CD4-positive, alpha-beta T cell treated with Interleukin-10 for 1 hour (primary cell): Measurements from ENCODE around the gene PDE4C.

Experiments
- DNase-seq: peaks from one replicate; pipeline ENCODE4 v3.0.0-alpha.2; 2020

PDE4C gene

GRCh38 chr19:18194554-18195238, 31.5 kb downstream of the PDE4C start:
- DNase-seq: peak; percentile 46

DNA sequence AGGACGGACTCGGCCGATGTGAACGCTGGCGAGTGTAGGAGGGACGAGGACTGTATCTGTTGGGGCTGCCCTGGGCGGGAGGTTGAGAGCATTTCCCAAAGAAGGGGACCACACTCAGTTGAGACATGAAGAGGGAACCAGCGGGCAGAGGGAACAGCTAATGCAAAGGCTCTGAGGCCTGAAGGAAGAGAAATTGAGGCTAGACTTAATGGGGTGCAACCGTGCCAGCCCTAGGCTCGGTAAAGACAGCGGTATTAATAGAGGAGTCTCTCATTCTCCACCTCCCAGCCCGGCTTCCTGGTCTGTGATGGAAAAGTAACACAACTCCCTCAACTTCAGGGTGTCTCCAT, 32.1 kb downstream of the PDE4C start:
- no peak for DNase-seq

- DNase-seq: no peak
Observed at GRCh38 chr19:18193388-18194180, 32.7 kb downstream of the PDE4C start.

GRCh38 chr19:18192673-18193387, 33.4 kb downstream of the PDE4C start, which contains the start of gene MPV17L2:
TSS of gene MPV17L2 (plus strand) at chr19:18193218. CDS start at chr19:18193282, 64 bp downstream.
- DNase-seq: peak; percentile 100

- no peak for DNase-seq
Observed at GRCh38 chr19:18191640-18192062, 34.6 kb downstream of the PDE4C start.

GRCh38 chr19:18190278-18190677, 36.0 kb downstream of the PDE4C start:
- DNase-seq: no peak

- DNase-seq: no peak
Observed at GRCh38 chr19:18185538-18185937, 40.7 kb downstream of the PDE4C start.

- no peak for DNase-seq
Observed at GRCh38 chr19:18183529-18183928, 42.7 kb downstream of the PDE4C start.

GRCh38 chr19:18179957-18180356, 46.3 kb downstream of the PDE4C start:
- no peak for DNase-seq

- no peak for DNase-seq
Observed at GRCh38 chr19:18176367-18177310, 49.6 kb downstream of the PDE4C start.

DNA sequence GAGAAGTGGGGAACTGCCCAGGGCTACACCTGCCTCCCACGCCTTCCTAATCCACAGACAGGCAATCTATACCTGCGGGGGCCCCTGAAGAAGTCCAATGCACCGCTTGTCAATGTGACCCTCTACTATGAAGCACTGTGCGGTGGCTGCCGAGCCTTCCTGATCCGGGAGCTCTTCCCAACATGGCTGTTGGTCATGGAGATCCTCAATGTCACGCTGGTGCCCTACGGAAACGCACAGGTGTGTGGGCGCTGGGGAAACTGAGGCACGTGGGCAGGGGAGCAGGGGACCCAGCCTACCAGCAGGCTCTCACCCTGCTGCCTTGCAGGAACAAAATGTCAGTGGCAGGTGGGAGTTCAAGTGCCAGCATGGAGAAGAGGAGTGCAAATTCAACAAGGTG, 51.3 kb downstream of the PDE4C start:
- DNase-seq: no peak
